ENCODE results near the gene RASGRP1. TPM values are rescaled to one million over a fixed set of nuclear protein-coding genes. Genes with fewer than 3 reads are reported as not detected.

The RASGRP1 gene
- total and polyA plus RNA-seq, 10 donors: 1.5 to 25.0 (median 14.6) TPM

DNA sequence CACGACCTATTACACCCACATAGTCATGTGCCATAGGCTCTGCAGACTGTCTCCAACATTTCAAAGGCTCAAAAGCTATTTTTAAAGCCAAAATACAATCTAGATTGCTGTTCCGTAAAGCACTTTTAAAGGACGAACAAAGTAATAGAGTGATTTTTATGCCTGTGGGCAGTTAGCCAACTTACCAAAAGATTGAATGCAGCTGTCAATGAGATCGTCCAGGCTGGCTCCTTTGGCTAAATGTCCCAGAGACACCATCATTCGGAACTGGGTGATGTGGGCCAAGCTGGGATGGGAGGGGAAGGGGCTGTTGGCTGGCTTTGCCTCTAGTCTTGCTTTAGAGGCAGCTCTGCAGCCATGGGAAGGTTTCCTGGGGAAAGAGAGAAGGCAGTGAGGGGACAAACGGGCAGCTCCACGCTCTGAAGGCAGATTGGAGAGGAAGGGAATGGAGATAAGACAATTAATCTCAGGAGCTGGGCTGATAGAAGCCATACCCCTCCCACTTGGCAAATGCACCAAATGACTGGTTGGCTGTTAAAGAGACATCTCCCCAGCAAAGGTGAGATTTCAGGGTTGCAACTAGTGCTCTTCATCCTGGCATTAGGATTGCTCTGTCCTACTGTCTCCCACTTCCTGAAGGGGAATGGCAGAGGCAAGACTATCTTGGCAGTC is 4.8 kb downstream of the RASGRP1 start:
- TF ChIP-seq POLR2A (IDR thresholded peaks at IDR 0.05) (no peak), POLR2AphosphoS5 (IDR thresholded peaks at IDR 0.05) (no peak)
- TF ChIP-seq, protein P1, sequence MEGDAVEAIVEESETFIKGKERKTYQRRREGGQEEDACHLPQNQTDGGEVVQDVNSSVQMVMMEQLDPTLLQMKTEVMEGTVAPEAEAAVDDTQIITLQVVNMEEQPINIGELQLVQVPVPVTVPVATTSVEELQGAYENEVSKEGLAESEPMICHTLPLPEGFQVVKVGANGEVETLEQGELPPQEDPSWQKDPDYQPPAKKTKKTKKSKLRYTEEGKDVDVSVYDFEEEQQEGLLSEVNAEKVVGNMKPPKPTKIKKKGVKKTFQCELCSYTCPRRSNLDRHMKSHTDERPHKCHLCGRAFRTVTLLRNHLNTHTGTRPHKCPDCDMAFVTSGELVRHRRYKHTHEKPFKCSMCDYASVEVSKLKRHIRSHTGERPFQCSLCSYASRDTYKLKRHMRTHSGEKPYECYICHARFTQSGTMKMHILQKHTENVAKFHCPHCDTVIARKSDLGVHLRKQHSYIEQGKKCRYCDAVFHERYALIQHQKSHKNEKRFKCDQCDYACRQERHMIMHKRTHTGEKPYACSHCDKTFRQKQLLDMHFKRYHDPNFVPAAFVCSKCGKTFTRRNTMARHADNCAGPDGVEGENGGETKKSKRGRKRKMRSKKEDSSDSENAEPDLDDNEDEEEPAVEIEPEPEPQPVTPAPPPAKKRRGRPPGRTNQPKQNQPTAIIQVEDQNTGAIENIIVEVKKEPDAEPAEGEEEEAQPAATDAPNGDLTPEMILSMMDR (IDR thresholded peaks at IDR 0.05 in 8 of 11, conservative IDR thresholded peaks at IDR 0.05 in 3 of 11): no peak
- WGBS, 5 donors: 63 to 73% (median 64%) methylated on average over 7 of the region's 7 CpGs
- DNase-seq: no peak
- intact Hi-C loops (cut with DNase I; ENCODE audit: low total_unique reads): loop anchor here (5.0 kb wide), 1 partner anchor 128 kb away; no protein-coding TSS in a partner anchor
- H3K9me3 ChIP-seq: no peaks in the 10 kb centered on the region
- H3K27ac ChIP-seq: peak overlapping the region in 5 of 8 donors; percentile 7 to 95 (median 94)
- H3K4me1 ChIP-seq: peaks cover 4 to 98% (median 66%) of the 10 kb centered on the region in 6 donors
- H3K4me3 ChIP-seq: peak overlapping the region in 1 of 8 donors; percentile 17
- H3K27me3 ChIP-seq (replicated peaks in 1 of 7): peaks cover 0 to 12% (median 2%) of the 10 kb centered on the region in 7 donors
- peaks cover 0 to 17% (median 0%) of the 10 kb centered on the region in 6 donors for H3K36me3 ChIP-seq

DNA sequence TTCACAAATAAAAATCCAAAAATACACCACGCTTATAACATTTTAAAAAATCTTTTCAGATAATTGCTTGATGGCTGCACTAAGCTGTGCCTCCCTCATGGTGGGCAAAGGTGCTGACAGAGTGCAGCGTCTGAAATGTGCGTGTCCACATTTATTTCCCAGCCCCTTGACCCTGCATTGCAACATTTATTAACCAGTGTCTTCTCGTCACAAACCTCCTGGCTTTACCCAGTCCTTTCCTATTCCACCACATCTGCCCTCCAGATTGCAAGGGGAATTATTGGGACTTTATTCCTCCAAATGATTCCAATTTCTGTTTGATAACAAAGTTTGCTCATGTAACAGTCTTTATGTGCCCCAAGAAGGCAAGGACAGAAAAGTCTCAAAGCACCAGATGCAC is 5.5 kb downstream of the RASGRP1 start:
- Histone ChIP-seq H3K36me3 (peaks cover 0 to 17% (median 0%) of the 10 kb centered on the region in 6 donors), H3K27me3 (replicated peaks in 1 of 7) (peaks cover 0 to 6% (median 0%) of the 10 kb centered on the region in 7 donors), H3K9me3 (no peaks in the 10 kb centered on the region), H3K4me1 (peaks cover 4 to 100% (median 69%) of the 10 kb centered on the region in 6 donors), H3K4me3 (no peak overlapping the region), H3K27ac (peak overlapping the region in 4 of 8 donors; percentile 56 to 74 (median 72))
- no peak for DNase-seq
- no peak for TF ChIP-seq POLR2AphosphoS5 (IDR thresholded peaks at IDR 0.05)
- intact Hi-C loops (cut with DNase I; ENCODE audit: low total_unique reads): no loop called here
- WGBS, 5 donors: 77 to 89% (median 82%) methylated on average over 4 of the region's 4 CpGs

DNA sequence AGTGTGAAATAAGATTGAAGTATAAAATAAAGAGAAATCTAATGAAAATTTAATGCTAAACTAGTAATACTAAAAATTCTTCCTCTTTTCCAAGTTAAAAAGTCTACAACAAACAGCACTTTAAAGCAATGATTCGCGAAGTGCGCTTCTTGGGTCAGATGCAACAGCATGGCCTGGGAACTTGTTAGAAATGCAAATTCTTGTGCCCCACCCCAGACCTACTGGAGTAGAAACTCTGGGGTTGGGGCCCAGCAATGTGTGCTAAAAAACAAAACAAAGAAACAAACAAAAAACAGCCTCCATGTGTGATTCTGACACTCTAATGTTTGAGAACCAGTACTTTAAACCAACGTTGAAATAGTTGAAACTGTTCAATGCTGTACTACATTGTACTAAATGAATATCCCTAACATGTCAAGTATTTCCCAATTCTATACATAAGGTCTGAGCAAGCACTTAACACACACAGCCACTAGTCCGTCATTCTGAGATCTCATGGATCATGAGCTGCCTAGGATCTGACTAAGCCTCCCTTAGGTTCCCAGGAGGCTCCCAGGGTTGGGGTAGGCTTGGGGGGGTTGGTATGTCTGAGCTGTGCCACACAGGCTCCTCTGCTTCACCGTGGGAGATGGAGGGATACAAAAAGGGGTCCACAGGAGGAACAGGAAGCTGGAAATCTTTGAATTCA is 6.1 kb downstream of the RASGRP1 start:
- intact Hi-C loops (cut with DNase I; ENCODE audit: low total_unique reads): no loop called here

DNA sequence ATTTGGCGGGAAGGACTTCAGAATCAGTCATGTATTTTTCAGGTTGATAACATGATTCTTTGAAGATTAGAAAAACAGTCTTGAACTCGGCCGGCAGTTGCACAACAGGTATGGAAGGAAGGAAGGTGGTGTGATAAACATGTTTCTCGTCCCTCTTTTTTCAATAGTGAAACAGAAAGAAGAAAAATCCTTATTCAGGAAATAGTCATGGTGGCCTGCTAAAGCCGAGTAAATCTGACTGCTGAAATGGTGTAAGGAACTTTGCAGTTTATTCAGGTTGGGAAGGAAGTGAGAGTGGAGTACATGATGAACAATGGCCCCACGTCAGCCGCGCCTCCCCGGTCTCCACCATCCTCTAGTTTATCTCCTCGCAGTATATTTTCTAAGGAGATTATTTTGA is 6.7 kb downstream of the RASGRP1 start:
- Histone ChIP-seq H3K4me1 (peaks cover 4 to 100% (median 72%) of the 10 kb centered on the region in 6 donors), H3K9me3 (no peaks in the 10 kb centered on the region), H3K36me3 (peaks cover 0 to 17% (median 0%) of the 10 kb centered on the region in 6 donors), H3K27me3 (replicated peaks in 1 of 7) (no peaks in the 10 kb centered on the region), H3K4me3 (peak overlapping the region in 2 of 8 donors; percentile 14 to 40), H3K27ac (peak overlapping the region in 5 of 8 donors; percentile 46 to 74 (median 70))
- intact Hi-C loops (cut with DNase I; ENCODE audit: low total_unique reads): no loop called here
- TF ChIP-seq POLR2AphosphoS5 (IDR thresholded peaks at IDR 0.05) (no peak), POLR2A (IDR thresholded peaks at IDR 0.05) (no peak)
- TF ChIP-seq, protein P1 (IDR thresholded peaks at IDR 0.05 in 8 of 11, conservative IDR thresholded peaks at IDR 0.05 in 3 of 11): no peak
- DNase-seq: no peak
- 43 to 59% (median 49%) methylated on average over 10 of the region's 10 CpGs for WGBS, 5 donors

More for the DNA sequence above, 6.1 kb downstream of the RASGRP1 start:
- TF ChIP-seq POLR2A (IDR thresholded peaks at IDR 0.05) (no peak), POLR2AphosphoS5 (IDR thresholded peaks at IDR 0.05) (no peak)
- TF ChIP-seq, protein P1 (IDR thresholded peaks at IDR 0.05 in 8 of 11, conservative IDR thresholded peaks at IDR 0.05 in 3 of 11): no peak
- H3K27ac ChIP-seq: peak overlapping the region in 5 of 8 donors; percentile 46 to 74 (median 70)
- no peak for DNase-seq
- peaks cover 4 to 100% (median 69%) of the 10 kb centered on the region in 6 donors for H3K4me1 ChIP-seq
- no peaks in the 10 kb centered on the region for H3K27me3 ChIP-seq (replicated peaks in 1 of 7)
- H3K36me3 ChIP-seq: peaks cover 0 to 17% (median 0%) of the 10 kb centered on the region in 6 donors
- H3K9me3 ChIP-seq: no peaks in the 10 kb centered on the region
- 65 to 80% (median 80%) methylated on average over 6 of the region's 6 CpGs for WGBS, 5 donors
- H3K4me3 ChIP-seq: peak overlapping the region in 2 of 8 donors; percentile 14 to 40
